ENCODE results near the gene ARHGAP27. TPM values are rescaled to one million over a fixed set of nuclear protein-coding genes. Genes with fewer than 3 reads are reported as not detected.

Gene ARHGAP27
- polyA plus RNA-seq, 2 donors: 100.0 to 211 TPM

DNA sequence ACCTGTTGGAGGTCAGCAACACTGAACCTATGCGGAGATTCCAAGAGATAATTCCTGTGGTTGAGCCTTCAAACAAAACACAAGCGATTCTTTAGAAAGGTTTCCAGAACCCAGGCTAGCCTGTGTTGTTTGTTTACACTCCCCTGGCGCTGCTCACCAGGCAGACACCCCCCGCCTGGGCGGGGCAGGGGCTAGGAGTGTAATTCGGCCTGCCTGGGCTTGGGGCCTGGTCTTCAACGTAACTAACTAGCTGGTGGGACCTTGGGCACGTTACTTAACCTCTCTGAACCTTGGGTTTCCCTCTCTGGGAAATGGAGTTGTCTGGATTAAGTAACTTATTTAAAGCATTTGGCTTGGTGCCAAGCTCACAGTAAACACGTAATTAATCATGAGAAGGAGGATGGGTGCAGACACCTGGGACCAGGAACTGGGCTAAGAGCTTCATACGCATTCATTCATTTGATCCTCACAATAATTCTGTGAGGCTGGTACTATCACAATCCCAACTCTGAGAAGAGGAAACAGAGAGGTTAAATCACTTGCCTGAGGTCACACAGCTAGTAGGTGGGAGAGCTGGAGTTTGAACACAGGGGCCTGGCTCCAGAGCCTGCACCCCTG lies 7.6 kb upstream of the ARHGAP27 start:
- H3K27ac ChIP-seq (ENCODE audit: low read depth in 2 of 2, low read length in 1 of 2): peak overlapping the region; percentile 83 to 92
- H3K9me3 ChIP-seq (ENCODE audit: control insufficient read depth in 2 of 2, insufficient read depth in 1 of 2, low read depth in 1 of 2, low read length in 1 of 2): no peaks in the 10 kb centered on the region
- H3K4me3 ChIP-seq (ENCODE audit: low read depth in 1 of 2, low read length in 2 of 2): no peak overlapping the region
- peaks cover 0 to 33% of the 10 kb centered on the region in 2 donors for H3K36me3 ChIP-seq (ENCODE audit: control insufficient read depth in 2 of 2, insufficient read depth in 2 of 2, low read length in 1 of 2)
- peaks cover 0 to 15% of the 10 kb centered on the region in 2 donors for H3K4me1 ChIP-seq (ENCODE audit: control insufficient read depth in 2 of 2, insufficient read depth in 2 of 2, low read length in 1 of 2)
- H3K27me3 ChIP-seq (ENCODE audit: control insufficient read depth in 1 of 2, insufficient read depth in 2 of 2, low read length in 2 of 2): no peaks in the 10 kb centered on the region
- WGBS, 2 donors: 35 to 36% methylated on average over 10 of the region's 10 CpGs

DNA sequence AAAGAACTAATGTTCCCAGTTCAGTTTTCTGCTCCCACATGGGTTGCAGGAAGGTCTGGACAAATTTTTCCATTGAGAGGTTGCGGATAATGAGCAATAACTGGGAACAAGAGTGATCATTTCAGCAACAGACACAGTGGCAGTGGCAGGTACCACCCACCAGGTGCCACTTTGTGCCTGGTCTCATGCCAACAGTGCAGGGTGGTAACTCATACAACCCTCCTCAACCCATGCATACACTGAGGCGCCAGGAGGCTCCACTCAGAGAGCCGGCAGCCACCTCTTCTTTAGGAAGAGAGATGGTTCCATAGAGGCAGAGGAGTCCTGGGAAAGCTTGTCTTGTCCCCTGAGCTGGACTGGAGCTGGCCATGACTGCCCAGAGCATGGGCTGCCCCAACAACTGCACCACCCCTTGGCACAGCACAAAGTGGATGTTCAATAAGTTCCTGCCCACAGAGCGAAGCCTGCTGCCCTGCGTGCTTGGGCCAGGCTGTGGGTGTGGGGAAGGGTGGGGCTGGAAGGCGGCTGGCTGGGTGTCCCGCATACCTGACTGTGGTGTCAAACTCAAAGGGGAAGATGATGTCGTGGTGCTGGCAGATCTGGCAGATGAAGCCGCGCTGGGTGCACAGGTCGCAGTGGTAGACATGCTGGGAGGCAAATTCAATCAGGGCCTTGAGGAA lies 6.4 kb upstream of the ARHGAP27 start:
- no peak overlapping the region for H3K4me3 ChIP-seq (ENCODE audit: low read depth in 1 of 2, low read length in 2 of 2)
- peak overlapping the region; percentile 83 to 92 for H3K27ac ChIP-seq (ENCODE audit: low read depth in 2 of 2, low read length in 1 of 2)
- no peaks in the 10 kb centered on the region for H3K9me3 ChIP-seq (ENCODE audit: control insufficient read depth in 2 of 2, insufficient read depth in 1 of 2, low read depth in 1 of 2, low read length in 1 of 2)
- WGBS, 2 donors: 60 to 66% methylated on average over 11 of the region's 11 CpGs
- peaks cover 0 to 15% of the 10 kb centered on the region in 2 donors for H3K4me1 ChIP-seq (ENCODE audit: control insufficient read depth in 2 of 2, insufficient read depth in 2 of 2, low read length in 1 of 2)
- H3K27me3 ChIP-seq (ENCODE audit: control insufficient read depth in 1 of 2, insufficient read depth in 2 of 2, low read length in 2 of 2): no peaks in the 10 kb centered on the region
- H3K36me3 ChIP-seq (ENCODE audit: control insufficient read depth in 2 of 2, insufficient read depth in 2 of 2, low read length in 1 of 2): peaks cover 0 to 27% of the 10 kb centered on the region in 2 donors

DNA sequence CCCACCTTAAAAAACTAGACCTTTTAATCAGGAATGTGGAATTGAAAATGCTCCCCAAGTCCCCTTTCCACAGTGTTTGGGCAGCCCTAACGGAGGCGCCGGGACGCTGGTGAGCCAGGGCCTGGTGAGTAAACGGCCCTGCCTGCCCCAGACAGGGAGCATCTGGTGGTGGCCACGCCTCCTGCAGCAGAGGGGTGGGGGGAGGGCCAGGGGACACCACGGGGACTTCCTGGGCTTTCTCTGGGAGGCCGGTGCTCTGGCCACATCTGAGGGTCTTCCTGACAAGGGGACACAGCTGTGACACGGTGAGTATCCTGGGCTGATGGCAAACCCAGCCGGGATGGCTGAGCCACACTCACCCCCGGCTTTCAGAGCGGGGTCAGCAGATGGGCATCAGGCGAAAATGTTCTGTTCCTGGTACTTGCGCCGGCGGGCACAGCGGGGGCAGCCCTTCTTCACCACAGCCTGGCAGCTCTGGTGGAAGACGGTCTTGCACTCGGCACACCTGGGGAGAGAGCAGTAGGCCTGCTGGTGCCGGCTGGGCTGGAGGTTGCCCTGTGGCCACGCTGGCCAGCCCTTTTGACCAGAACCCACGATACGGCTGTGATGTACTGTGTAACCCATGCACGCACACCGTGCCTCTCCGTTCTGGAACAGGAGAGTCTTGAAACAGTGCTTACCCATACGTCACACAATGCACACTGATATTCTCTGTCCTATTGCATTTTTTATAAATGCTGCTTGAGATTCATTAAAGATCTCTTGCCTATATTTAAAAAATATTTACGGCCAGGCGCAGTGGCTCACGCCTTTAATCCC lies 5.0 kb upstream of the ARHGAP27 start:
- peaks cover 0 to 20% of the 10 kb centered on the region in 2 donors for H3K4me1 ChIP-seq (ENCODE audit: control insufficient read depth in 2 of 2, insufficient read depth in 2 of 2, low read length in 1 of 2)
- no peaks in the 10 kb centered on the region for H3K9me3 ChIP-seq (ENCODE audit: control insufficient read depth in 2 of 2, insufficient read depth in 1 of 2, low read depth in 1 of 2, low read length in 1 of 2)
- no peak overlapping the region for H3K4me3 ChIP-seq (ENCODE audit: low read depth in 1 of 2, low read length in 2 of 2)
- WGBS, 2 donors: 87 to 88% methylated on average over 29 to 30 of the region's 30 CpGs
- H3K27ac ChIP-seq (ENCODE audit: low read depth in 2 of 2, low read length in 1 of 2): no peak overlapping the region
- H3K27me3 ChIP-seq (ENCODE audit: control insufficient read depth in 1 of 2, insufficient read depth in 2 of 2, low read length in 2 of 2): no peaks in the 10 kb centered on the region
- peaks cover 0 to 27% of the 10 kb centered on the region in 2 donors for H3K36me3 ChIP-seq (ENCODE audit: control insufficient read depth in 2 of 2, insufficient read depth in 2 of 2, low read length in 1 of 2)

GRCh38 chr17:45436625-45437464 lies 4.2 kb upstream of the ARHGAP27 start:
- no peak overlapping the region for H3K4me3 ChIP-seq (ENCODE audit: low read depth in 1 of 2, low read length in 2 of 2)
- 90 to 91% methylated on average over 21 to 23 of the region's 23 CpGs for WGBS, 2 donors
- peaks cover 0 to 27% of the 10 kb centered on the region in 2 donors for H3K36me3 ChIP-seq (ENCODE audit: control insufficient read depth in 2 of 2, insufficient read depth in 2 of 2, low read length in 1 of 2)
- H3K4me1 ChIP-seq (ENCODE audit: control insufficient read depth in 2 of 2, insufficient read depth in 2 of 2, low read length in 1 of 2): peaks cover 0 to 20% of the 10 kb centered on the region in 2 donors
- H3K9me3 ChIP-seq (ENCODE audit: control insufficient read depth in 2 of 2, insufficient read depth in 1 of 2, low read depth in 1 of 2, low read length in 1 of 2): no peaks in the 10 kb centered on the region
- no peaks in the 10 kb centered on the region for H3K27me3 ChIP-seq (ENCODE audit: control insufficient read depth in 1 of 2, insufficient read depth in 2 of 2, low read length in 2 of 2)
- H3K27ac ChIP-seq (ENCODE audit: low read depth in 2 of 2, low read length in 1 of 2): no peak overlapping the region

DNA sequence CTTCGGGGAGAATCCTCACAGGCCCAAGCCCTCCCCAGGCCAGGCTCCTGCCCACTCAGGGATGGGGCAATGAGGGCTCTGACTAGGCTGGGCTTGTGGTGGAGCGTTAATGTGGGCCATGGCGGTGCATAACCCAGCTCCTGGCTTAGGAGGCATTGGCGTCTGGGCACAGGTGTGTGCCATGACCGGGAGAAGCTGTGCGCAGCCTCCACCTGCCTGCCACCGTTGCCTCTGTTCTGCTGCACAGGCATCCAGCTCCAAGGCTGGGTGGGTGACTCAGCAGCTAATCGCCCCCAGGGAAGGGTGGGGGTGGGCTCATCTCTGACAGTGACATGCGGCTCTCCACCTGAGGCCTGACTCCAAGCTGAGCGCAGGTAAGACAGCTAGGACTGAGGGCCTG lies 3.5 kb upstream of the ARHGAP27 start:
- H3K27me3 ChIP-seq (ENCODE audit: control insufficient read depth in 1 of 2, insufficient read depth in 2 of 2, low read length in 2 of 2): no peaks in the 10 kb centered on the region
- WGBS, 2 donors: 77 to 81% methylated on average over 10 of the region's 10 CpGs
- no peak overlapping the region for H3K27ac ChIP-seq (ENCODE audit: low read depth in 2 of 2, low read length in 1 of 2)
- H3K9me3 ChIP-seq (ENCODE audit: control insufficient read depth in 2 of 2, insufficient read depth in 1 of 2, low read depth in 1 of 2, low read length in 1 of 2): no peaks in the 10 kb centered on the region
- peaks cover 0 to 27% of the 10 kb centered on the region in 2 donors for H3K36me3 ChIP-seq (ENCODE audit: control insufficient read depth in 2 of 2, insufficient read depth in 2 of 2, low read length in 1 of 2)
- peaks cover 0 to 20% of the 10 kb centered on the region in 2 donors for H3K4me1 ChIP-seq (ENCODE audit: control insufficient read depth in 2 of 2, insufficient read depth in 2 of 2, low read length in 1 of 2)
- H3K4me3 ChIP-seq (ENCODE audit: low read depth in 1 of 2, low read length in 2 of 2): no peak overlapping the region

DNA sequence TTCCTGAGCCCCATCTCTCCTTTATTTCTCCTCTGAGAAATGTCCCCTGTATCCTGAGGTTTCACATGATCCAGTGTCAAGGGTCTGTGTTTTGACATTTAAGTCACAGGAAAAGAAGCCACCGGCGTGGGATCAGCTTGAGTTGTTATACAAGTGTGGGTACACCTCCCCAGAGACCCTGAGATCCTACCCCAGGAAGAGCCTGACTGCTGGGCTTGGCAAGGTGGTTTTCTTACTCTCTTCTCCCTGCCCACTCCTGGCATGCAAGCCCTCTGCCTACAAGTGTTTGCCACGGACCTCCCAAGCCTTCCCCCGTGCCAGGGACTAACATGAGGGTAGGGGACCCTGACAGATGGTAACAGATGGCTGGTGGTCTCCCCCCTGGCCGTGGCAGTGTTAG lies 2.8 kb upstream of the ARHGAP27 start:
- Histone ChIP-seq H3K27me3 (ENCODE audit: control insufficient read depth in 1 of 2, insufficient read depth in 2 of 2, low read length in 2 of 2) (no peaks in the 10 kb centered on the region), H3K36me3 (ENCODE audit: control insufficient read depth in 2 of 2, insufficient read depth in 2 of 2, low read length in 1 of 2) (peaks cover 0 to 27% of the 10 kb centered on the region in 2 donors), H3K4me3 (ENCODE audit: low read depth in 1 of 2, low read length in 2 of 2) (no peak overlapping the region), H3K27ac (ENCODE audit: low read depth in 2 of 2, low read length in 1 of 2) (peak overlapping the region in 1 of 2 donors; percentile 16), H3K4me1 (ENCODE audit: control insufficient read depth in 2 of 2, insufficient read depth in 2 of 2, low read length in 1 of 2) (peaks cover 0 to 17% of the 10 kb centered on the region in 2 donors), H3K9me3 (ENCODE audit: control insufficient read depth in 2 of 2, insufficient read depth in 1 of 2, low read depth in 1 of 2, low read length in 1 of 2) (no peaks in the 10 kb centered on the region)
- 72 to 80% methylated on average over 5 of the region's 5 CpGs for whole genome bisulfite sequencing, 2 donors

- H3K4me3 ChIP-seq (ENCODE audit: low read depth in 1 of 2, low read length in 2 of 2): peak overlapping the region; percentile 2 to 55
- peaks cover 0 to 21% of the 10 kb centered on the region in 2 donors for H3K36me3 ChIP-seq (ENCODE audit: control insufficient read depth in 2 of 2, insufficient read depth in 2 of 2, low read length in 1 of 2)
- H3K27me3 ChIP-seq (ENCODE audit: control insufficient read depth in 1 of 2, insufficient read depth in 2 of 2, low read length in 2 of 2): no peaks in the 10 kb centered on the region
- H3K9me3 ChIP-seq (ENCODE audit: control insufficient read depth in 2 of 2, insufficient read depth in 1 of 2, low read depth in 1 of 2, low read length in 1 of 2): no peaks in the 10 kb centered on the region
- peaks cover 0 to 14% of the 10 kb centered on the region in 2 donors for H3K4me1 ChIP-seq (ENCODE audit: control insufficient read depth in 2 of 2, insufficient read depth in 2 of 2, low read length in 1 of 2)
- H3K27ac ChIP-seq (ENCODE audit: low read depth in 2 of 2, low read length in 1 of 2): peak overlapping the region; percentile 94 to 98
- WGBS, 2 donors: 68 to 71% methylated on average over 4 of the region's 4 CpGs
Measured at GRCh38 chr17:45433159-45433535, 477 bp upstream of the ARHGAP27 start.

DNA sequence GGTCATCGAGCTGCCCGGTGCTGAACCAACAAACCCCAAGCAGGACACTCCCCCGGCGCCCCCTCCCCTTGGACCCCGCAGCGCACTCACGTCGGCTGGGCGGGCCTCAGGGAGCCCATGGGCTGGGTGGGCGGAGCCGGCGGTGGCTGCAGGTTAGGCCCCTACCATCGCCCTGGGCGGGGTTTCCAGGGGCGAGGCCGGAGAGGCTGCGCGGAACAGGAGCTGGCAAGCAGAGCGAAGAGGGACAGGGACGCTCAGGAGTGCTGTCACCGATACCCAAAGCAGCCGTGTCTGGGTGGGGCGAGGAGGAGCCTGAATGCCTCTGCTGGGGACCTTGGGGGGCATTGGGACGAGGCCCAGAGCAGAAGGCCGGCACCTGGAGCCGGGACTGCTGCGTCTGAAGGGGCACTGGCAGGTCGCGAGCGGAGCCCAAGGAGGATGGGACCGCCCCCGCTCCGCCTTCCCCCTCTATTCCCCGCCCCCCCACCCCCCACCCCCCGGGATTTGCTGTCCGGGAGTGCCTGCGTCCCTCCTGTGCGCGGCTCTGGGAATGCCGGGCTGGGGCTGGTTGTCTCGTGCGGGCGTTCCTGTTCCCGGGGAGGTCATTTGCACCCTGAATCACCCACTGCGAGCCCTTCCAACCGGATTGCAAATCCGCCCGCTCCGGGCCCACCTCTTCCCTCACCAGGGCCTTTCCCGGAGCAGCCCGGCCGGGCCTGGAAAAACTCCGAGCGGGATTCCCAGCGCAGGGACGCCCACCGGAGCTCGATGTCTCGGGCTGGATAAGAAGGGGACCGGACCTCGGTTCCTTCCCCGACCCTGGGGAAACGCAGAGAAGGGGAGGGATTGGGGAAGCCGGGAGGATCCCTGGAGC lies 902 bp downstream of the ARHGAP27 start:
- H3K4me1 ChIP-seq (ENCODE audit: control insufficient read depth in 2 of 2, insufficient read depth in 2 of 2, low read length in 1 of 2): peaks cover 0 to 15% of the 10 kb centered on the region in 2 donors

More for the DNA sequence above, 902 bp downstream of the ARHGAP27 start:
- Histone ChIP-seq H3K27me3 (ENCODE audit: control insufficient read depth in 1 of 2, insufficient read depth in 2 of 2, low read length in 2 of 2) (no peaks in the 10 kb centered on the region), H3K9me3 (ENCODE audit: control insufficient read depth in 2 of 2, insufficient read depth in 1 of 2, low read depth in 1 of 2, low read length in 1 of 2) (no peaks in the 10 kb centered on the region), H3K4me3 (ENCODE audit: low read depth in 1 of 2, low read length in 2 of 2) (peak overlapping the region; percentile 55 to 65), H3K36me3 (ENCODE audit: control insufficient read depth in 2 of 2, insufficient read depth in 2 of 2, low read length in 1 of 2) (peaks cover 0 to 17% of the 10 kb centered on the region in 2 donors), H3K27ac (ENCODE audit: low read depth in 2 of 2, low read length in 1 of 2) (peak overlapping the region; percentile 94 to 98)
- WGBS, 2 donors: 0 to 1% methylated on average over 50 to 64 of the region's 64 CpGs

Measured in esophagus (tissue), 2 donors.